H1 (cell line): Measurements from ENCODE around the gene ADAMTS8. TPM values are rescaled to one million over a fixed set of nuclear protein-coding genes. Genes with fewer than 3 reads are reported as not detected.

Experiments used
- CTCF ChIA-PET: fragments of 300-600 bp; sonication (Branson Sonifier 250); formaldehyde crosslinking; loops from one replicate; lab custom pipeline; 2021; ENCODE audit not compliant: partially characterized antibody; lab: Charles Lee
- POLR2A ChIA-PET: fragments of 300-600 bp; sonication (Branson Sonifier 250); formaldehyde crosslinking; loops from one replicate; lab custom pipeline; 2021; ENCODE audit warnings: inconsistent platforms; ENCODE audit not compliant: partially characterized antibody; lab: Charles Lee
- DNase-seq, 2 experiments: peaks; one replicate each; pipeline versions ENCODE4 v3.0.0 to v3.0.0-alpha.2; 2010 to 2022; ENCODE audit warnings: low spot score in 2 of 2, low read depth in 1 of 2, mixed read lengths in 1 of 2
- FAIRE-seq: peaks from 2 replicates; lab custom pipeline; 2011; peaks lifted over from hg19 to GRCh38; lab: Jason Lieb, UNC
- H2AFZ ChIP-seq: 2 replicates; pipeline ENCODE4 v1.8.1; 2012; ENCODE audit warnings: low read length, inconsistent platforms
- H2AK5ac ChIP-seq: 2 replicates; pipeline ENCODE4 v1.6.1; 2013; ENCODE audit warnings: low read depth, low read length
- H2BK120ac ChIP-seq: replicated peaks from 2 replicates; pipeline ENCODE3; 2013; ENCODE audit warnings: low read depth, low read length, inconsistent platforms
- H2BK12ac ChIP-seq: 2 replicates; pipeline ENCODE4 v1.6.1; 2013; ENCODE audit warnings: low read depth, low read length
- H2BK15ac ChIP-seq: 2 replicates; pipeline ENCODE4 v1.6.1; 2013; ENCODE audit warnings: low read length
- H2BK20ac ChIP-seq: 2 replicates; pipeline ENCODE4 v1.6.1; 2013; ENCODE audit warnings: low read length
- H2BK5ac ChIP-seq: 2 replicates; pipeline ENCODE4 v1.6.1; 2013; ENCODE audit warnings: low read depth, low read length
- H3K14ac ChIP-seq: 2 replicates; pipeline ENCODE4 v1.6.1; 2013; ENCODE audit warnings: inconsistent platforms; ENCODE audit not compliant: insufficient read length
- H3K18ac ChIP-seq: 2 replicates; pipeline ENCODE4 v1.6.1; 2013; ENCODE audit warnings: low read length; ENCODE audit errors: extremely low read depth
- H3K23ac ChIP-seq: 2 replicates; pipeline ENCODE4 v1.6.1; 2013; ENCODE audit warnings: inconsistent platforms; ENCODE audit not compliant: insufficient read length
- H3K23me2 ChIP-seq: 2 replicates; pipeline ENCODE4 v1.6.1; 2013; ENCODE audit warnings: low read depth, low read length
- H3K27ac ChIP-seq: 2 replicates; pipeline ENCODE4 v1.6.1; 2011; ENCODE audit warnings: low read depth, low read length, inconsistent platforms
- H3K27me3 ChIP-seq, 4 experiments: replicated peaks in 1 of 4; 1 replicate in 1 of 4; 2 replicates in 3 of 4; pipeline versions ENCODE4 v1.6.1 to v1.8.1; 2011 to 2013; ENCODE audit warnings: low read length in 3 of 4, mild to moderate bottlenecking in 3 of 4, inconsistent platforms in 2 of 4, mixed read lengths in 2 of 4, moderate library complexity in 1 of 4; ENCODE audit not compliant: control insufficient read depth in 3 of 4, insufficient read depth in 3 of 4; ENCODE audit errors: extremely low read depth in 1 of 4
- H3K36me3 ChIP-seq, 4 experiments: 2 replicates each; pipeline versions ENCODE4 v1.6.1 to v1.8.1; 2011 to 2013; ENCODE audit warnings: mild to moderate bottlenecking in 4 of 4, low read length in 3 of 4, moderate library complexity in 2 of 4, control low read depth in 1 of 4, inconsistent platforms in 1 of 4; ENCODE audit not compliant: insufficient read depth in 4 of 4, control insufficient read depth in 2 of 4
- H3K4ac ChIP-seq: replicated peaks from 2 replicates; pipeline ENCODE3; 2013; ENCODE audit warnings: low read length, low read depth, mixed read lengths, inconsistent platforms; ENCODE audit not compliant: insufficient read length
- H3K4me1 ChIP-seq, 4 experiments: replicated peaks in 1 of 4; 1 replicate in 1 of 4; 2 replicates in 3 of 4; pipeline versions ENCODE4 v1.6.1 to v1.8.1; 2011 to 2013; ENCODE audit warnings: low read length in 3 of 4, inconsistent platforms in 2 of 4, mixed read lengths in 1 of 4; ENCODE audit not compliant: insufficient read depth in 4 of 4, control insufficient read depth in 3 of 4
- H3K4me2 ChIP-seq, 2 experiments: 2 replicates each; pipeline versions ENCODE4 v1.6.1 to v1.8.1; 2011 to 2013; ENCODE audit warnings: low read depth in 2 of 2, low read length in 2 of 2, control low read depth in 1 of 2, inconsistent platforms in 1 of 2, mild to moderate bottlenecking in 1 of 2; ENCODE audit not compliant: insufficient read depth in 1 of 2
- H3K4me3 ChIP-seq, 4 experiments: fragments of 200-600, 300-600 bp in 1 of 4; sonication (generic), shearing (Covaris generic), sonication (Bioruptor Twin) in 1 of 4; 2 replicates each; pipeline versions ENCODE4 v1.5.1 to v1.8.1; 2011 to 2016; ENCODE audit warnings: low read length in 4 of 4, low read depth in 3 of 4, control low read depth in 2 of 4, inconsistent platforms in 2 of 4, mild to moderate bottlenecking in 2 of 4, mixed read lengths in 1 of 4, moderate library complexity in 1 of 4; ENCODE audit not compliant: insufficient read depth in 2 of 4; ENCODE audit errors: extremely low read depth in 1 of 4
- H3K56ac ChIP-seq: replicated peaks from 2 replicates; pipeline ENCODE3; 2013; ENCODE audit warnings: low read depth, mild to moderate bottlenecking, mixed read lengths, low read length, inconsistent platforms; ENCODE audit not compliant: insufficient read length
- H3K79me1 ChIP-seq: 2 replicates; pipeline ENCODE4 v1.6.1; 2013; ENCODE audit warnings: low read depth, low read length, control low read depth
- H3K79me2 ChIP-seq, 2 experiments: 2 replicates each; pipeline versions ENCODE4 v1.6.1 to v1.8.1; 2012 to 2013; ENCODE audit warnings: low read length in 2 of 2, mild to moderate bottlenecking in 2 of 2, inconsistent platforms in 1 of 2; ENCODE audit not compliant: insufficient read depth in 2 of 2, control insufficient read depth in 1 of 2
- H3K9ac ChIP-seq, 4 experiments: replicated peaks in 1 of 4; 1 replicate in 1 of 4; 2 replicates in 3 of 4; pipeline versions ENCODE4 v1.6.1 to v1.8.1; 2011 to 2013; ENCODE audit warnings: low read depth in 3 of 4, low read length in 3 of 4, control low read depth in 2 of 4, mild to moderate bottlenecking in 2 of 4, moderate library complexity in 2 of 4, inconsistent platforms in 1 of 4; ENCODE audit errors: extremely low read depth in 1 of 4
- H3K9me3 ChIP-seq, 2 experiments: 2 replicates each; pipeline versions ENCODE4 v1.6.1 to v1.8.1; 2012 to 2013; ENCODE audit warnings: mild to moderate bottlenecking in 2 of 2, moderate library complexity in 2 of 2, control low read depth in 1 of 2, inconsistent platforms in 1 of 2, low read depth in 1 of 2, low read length in 1 of 2, mixed read lengths in 1 of 2; ENCODE audit not compliant: insufficient read depth in 2 of 2
- H4K20me1 ChIP-seq, 2 experiments: replicated peaks in 1 of 2; 2 replicates each; pipeline versions ENCODE3 to v1.8.1; 2011 to 2013; ENCODE audit warnings: inconsistent platforms in 2 of 2, low read length in 2 of 2, mild to moderate bottlenecking in 1 of 2; ENCODE audit not compliant: insufficient read depth in 2 of 2, control insufficient read depth in 1 of 2
- H4K5ac ChIP-seq: 2 replicates; pipeline ENCODE4 v1.6.1; 2013; ENCODE audit warnings: low read length, low read depth, mixed read lengths, inconsistent platforms; ENCODE audit not compliant: insufficient read length
- H4K8ac ChIP-seq: 2 replicates; pipeline ENCODE4 v1.8.0; 2013; ENCODE audit warnings: mild to moderate bottlenecking, moderate library complexity, low read length, inconsistent platforms; ENCODE audit not compliant: insufficient read depth; ENCODE audit errors: extremely low read depth
- H4K91ac ChIP-seq: replicated peaks from 2 replicates; pipeline ENCODE3; 2013; ENCODE audit warnings: low read length, mixed read lengths, inconsistent platforms; ENCODE audit not compliant: insufficient read length
- BRCA1 ChIP-seq: IDR thresholded peaks from 2 replicates; pipeline ENCODE4 v1.6.1; 2012; ENCODE audit warnings: low read depth, low read length, improper control_type of control experiment
- FOSL1 ChIP-seq: IDR thresholded peaks from 2 replicates; pipeline ENCODE4 v1.6.1; 2011; ENCODE audit warnings: mild to moderate bottlenecking, low read depth, low read length, moderate library complexity; ENCODE audit not compliant: insufficient read depth
- HDAC2 ChIP-seq, 2 experiments: fragments of 300-600 bp in 1 of 2; sonication (generic) in 1 of 2; IDR thresholded peaks; 2 replicates each; pipeline ENCODE4 v1.6.1; 2011 to 2012; ENCODE audit warnings: low read depth in 2 of 2, low read length in 2 of 2, mild to moderate bottlenecking in 2 of 2, moderate library complexity in 2 of 2, borderline replicate concordance in 1 of 2, inconsistent platforms in 1 of 2
- POLR2A ChIP-seq, 2 experiments: IDR thresholded peaks; 1 replicate in 1 of 2; 2 replicates in 1 of 2; pipeline ENCODE4 v1.6.1; 2011; ENCODE audit warnings: low read depth in 2 of 2, low read length in 2 of 2, mild to moderate bottlenecking in 2 of 2; ENCODE audit errors: control extremely low read depth in 1 of 2
- RBBP5 ChIP-seq: IDR thresholded peaks from 2 replicates; pipeline ENCODE4 v1.7.1; 2012; ENCODE audit warnings: low read depth, mild to moderate bottlenecking, inconsistent platforms, low read length, moderate library complexity, borderline replicate concordance
- SIRT6 ChIP-seq: IDR thresholded peaks from one replicate; pipeline ENCODE4 v1.7.1; 2012; ENCODE audit warnings: low read length, inconsistent platforms
- TAF1 ChIP-seq: IDR thresholded peaks from 2 replicates; pipeline ENCODE4 v1.6.1; 2011; ENCODE audit warnings: mild to moderate bottlenecking, low read depth, low read length
- USF2 ChIP-seq: IDR thresholded peaks from 2 replicates; pipeline ENCODE4 v1.6.1; 2011; ENCODE audit warnings: low read length, improper control_type of control experiment
- WGBS, 2 experiments: shearing (Covaris generic) in 1 of 2; methylation state at CpG; one replicate each; pipeline versions ENCODE4 v1.1.6 to v1.1.7; 2013 to 2015; ENCODE audit warnings: low lambda C conversion rate in 2 of 2, mixed read lengths in 2 of 2, inconsistent platforms in 1 of 2, low coverage in 1 of 2, missing lambda C conversion rate in 1 of 2; ENCODE audit not compliant: insufficient replicate concordance in 2 of 2, insufficient coverage in 1 of 2, insufficient read length in 1 of 2; ENCODE audit errors: extremely low coverage in 1 of 2, missing lambda C conversion rate in 1 of 2; 5-methylcytosine and 5-hydroxymethylcytosine counted together
- polyA plus RNA-seq, 7 experiments: library from polyadenylated mRNA; depleted of rRNA in 3 of 7; stranded (reverse) in 5 of 7; unstranded in 2 of 7; fragments of >200 nt in 5 of 7; fragments of 200-250 nt in 2 of 7; gene quantifications; 1 replicate in 5 of 7; 2 replicates in 1 of 7; 4 replicates in 1 of 7; pipeline versions ENCODE4 v1.2.1 to v1.2.3, GENCODE V29; 2011 to 2013; ENCODE audit warnings: missing spikeins in 2 of 7, mixed read lengths in 2 of 7
- total RNA-seq: library from RNA; stranded (reverse); fragmentation: NEBNext Ultra II Directional; extraction: Animal tissue kit (Norgen Biotek cat#: 25700); gene quantifications from 2 replicates; pipeline ENCODE4 v1.2.1, GENCODE V29; 2021
- TF ChIP-seq, protein P1 (sequence below): IDR thresholded peaks from 2 replicates; pipeline ENCODE4 v1.6.1; 2011; ENCODE audit warnings: low read depth, mild to moderate bottlenecking, low read length; ENCODE audit not compliant: insufficient read depth

The ADAMTS8 gene
- total and polyA plus RNA-seq, 2 of the 8 experiments (the other 6 are each of a cell fraction or from before 2014, with no cell fraction given) = 9.3 to 16.6 TPM

- POLR2A ChIA-PET = no interaction called here
- no peak for TF ChIP-seq FOSL1
- no peak for TF ChIP-seq HDAC2 (IDR thresholded peaks at IDR 0.05; ENCODE audit: borderline replicate concordance in 1 of 2, low read depth in 2 of 2, low read length in 2 of 2)
- no peak for TF ChIP-seq BRCA1
- TF ChIP-seq POLR2A (IDR thresholded peaks at IDR 0.05; ENCODE audit: control extremely low read depth in 1 of 2, low read depth in 2 of 2, low read length in 2 of 2) = no peak
- TF ChIP-seq, protein P1, sequence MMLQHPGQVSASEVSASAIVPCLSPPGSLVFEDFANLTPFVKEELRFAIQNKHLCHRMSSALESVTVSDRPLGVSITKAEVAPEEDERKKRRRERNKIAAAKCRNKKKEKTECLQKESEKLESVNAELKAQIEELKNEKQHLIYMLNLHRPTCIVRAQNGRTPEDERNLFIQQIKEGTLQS = no peak
- no peak for TF ChIP-seq TAF1
- TF ChIP-seq USF2 = no peak
- TF ChIP-seq SIRT6 = no peak
- TF ChIP-seq RBBP5 = no peak
These were observed 10.7 kb upstream of the ADAMTS8 start for GRCh38 chr11:130439160-130439519.

More at GRCh38 chr11:130439160-130439519, 10.7 kb upstream of the ADAMTS8 start:
- H3K9me3 ChIP-seq = no peaks in the 10 kb centered on the region
- no peak for DNase-seq
- H3K14ac ChIP-seq = no peak overlapping the region
- H4K5ac ChIP-seq = no peak overlapping the region
- no peak overlapping the region for H2BK15ac ChIP-seq
- no peaks in the 10 kb centered on the region for H3K79me1 ChIP-seq
- H2BK120ac ChIP-seq = no peak overlapping the region
- H3K79me2 ChIP-seq = no peaks in the 10 kb centered on the region
- H2BK12ac ChIP-seq = no peak overlapping the region
- H3K56ac ChIP-seq = no peak overlapping the region
- no peak overlapping the region for H2AK5ac ChIP-seq
- H3K27ac ChIP-seq = no peak overlapping the region
- H4K91ac ChIP-seq = no peak overlapping the region
- no peak overlapping the region for H4K8ac ChIP-seq
- no peak for FAIRE-seq
- no peak overlapping the region for H3K4ac ChIP-seq
- no peak overlapping the region for H2AFZ ChIP-seq
- H3K9ac ChIP-seq = no peak overlapping the region
- CTCF ChIA-PET = interaction anchor here (1.4 to 21.7 kb wide), 4 partner anchors 13 to 426 kb away, joined by 3 to 521 read pairs (median 42); no protein-coding TSS in a partner anchor
- H2BK5ac ChIP-seq = no peak overlapping the region
- H3K36me3 ChIP-seq = no peaks in the 10 kb centered on the region
- H3K18ac ChIP-seq = no peak overlapping the region
- H3K23me2 ChIP-seq = peaks cover 3% of the 10 kb centered on the region
- H3K4me2 ChIP-seq = no peak overlapping the region
- no peaks in the 10 kb centered on the region for H3K27me3 ChIP-seq
- WGBS, 2 experiments = 92% methylated on average over 4 of the region's 4 CpGs; no CpG with 5 or more reads in 1 of the 2 experiments
- no peaks in the 10 kb centered on the region for H3K4me1 ChIP-seq
- no peaks in the 10 kb centered on the region for H4K20me1 ChIP-seq
- H3K4me3 ChIP-seq = no peak overlapping the region
- H3K23ac ChIP-seq = no peak overlapping the region
- H2BK20ac ChIP-seq = no peak overlapping the region
